Measurements from ENCODE around the gene HSF2BP.
"Not testable (repeated sequence)": the region's sequence is repeated elsewhere in the genome, so short reads cannot be mapped to it uniquely, and the experiment has no call there.

The HSF2BP gene

DNA sequence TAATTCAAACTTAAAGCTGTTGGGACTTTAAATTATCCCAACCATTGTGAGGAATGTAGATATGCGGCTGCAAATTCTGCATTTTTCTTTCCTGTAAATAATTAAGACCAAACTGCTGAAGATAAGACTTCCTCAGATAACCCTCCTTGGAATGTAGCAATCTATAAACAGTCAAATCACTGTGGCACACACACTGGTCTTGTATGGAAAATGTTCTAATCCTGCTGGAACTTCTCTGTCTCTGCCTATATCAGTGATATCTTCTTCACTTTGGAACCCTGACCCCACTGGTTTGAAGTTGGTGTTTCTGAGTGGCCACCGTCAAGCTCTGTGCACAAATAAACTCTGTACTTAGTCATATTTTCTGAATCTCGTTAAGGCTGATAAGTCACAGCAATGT, 32.9 kb downstream of the HSF2BP start:
- H3K4me3 ChIP-seq (ENCODE audit: low read length), result no peak overlapping the region
- no peaks in the 10 kb centered on the region for H3K9me3 ChIP-seq (replicated peaks; ENCODE audit: low read length)
- no peaks in the 10 kb centered on the region for H3K27me3 ChIP-seq (ENCODE audit: control insufficient read depth, insufficient read depth, low read length)
- no peaks in the 10 kb centered on the region for H3K4me1 ChIP-seq (ENCODE audit: control insufficient read depth, insufficient read depth, low read length)
- H3K4me2 ChIP-seq (ENCODE audit: low read length), result no peak overlapping the region
- no peak overlapping the region for H3K9ac ChIP-seq (ENCODE audit: low read depth, low read length)
- H3K36me3 ChIP-seq (ENCODE audit: insufficient read depth, low read length), result no peaks in the 10 kb centered on the region

GRCh38 chr21:43624339-43624738, 34.9 kb downstream of the HSF2BP start:
- no peak overlapping the region for H3K4me2 ChIP-seq (ENCODE audit: low read length)
- H3K9ac ChIP-seq (ENCODE audit: low read depth, low read length), result no peak overlapping the region
- H3K36me3 ChIP-seq (ENCODE audit: insufficient read depth, low read length), result no peaks in the 10 kb centered on the region
- no peak overlapping the region for H3K4me3 ChIP-seq (ENCODE audit: low read length)
- H3K27me3 ChIP-seq (ENCODE audit: control insufficient read depth, insufficient read depth, low read length), result no peaks in the 10 kb centered on the region
- no peaks in the 10 kb centered on the region for H3K4me1 ChIP-seq (ENCODE audit: control insufficient read depth, insufficient read depth, low read length)
- no peaks in the 10 kb centered on the region for H3K9me3 ChIP-seq (replicated peaks; ENCODE audit: low read length)

DNA sequence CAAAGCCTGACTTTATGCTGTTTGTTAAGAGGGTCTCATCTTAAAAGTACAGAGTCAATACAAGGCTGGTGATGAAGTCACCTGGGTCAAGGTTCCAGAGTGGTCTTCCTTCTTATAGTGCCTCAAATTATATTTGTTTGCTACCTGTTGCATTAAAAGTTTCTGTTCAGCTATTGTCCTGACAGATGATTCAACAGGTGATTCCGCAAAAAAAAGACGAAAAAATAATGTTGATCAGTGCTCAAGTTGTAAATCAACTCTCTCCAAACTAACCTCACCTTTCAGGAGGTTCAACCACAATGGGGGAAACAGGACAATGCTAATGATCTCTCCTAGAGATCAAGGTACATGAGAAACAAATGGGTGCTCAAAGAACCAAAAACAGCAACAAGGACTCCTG, 35.7 kb downstream of the HSF2BP start:
- no peaks in the 10 kb centered on the region for H3K4me1 ChIP-seq (ENCODE audit: control insufficient read depth, insufficient read depth, low read length)
- H3K9ac ChIP-seq (ENCODE audit: low read depth, low read length), result no peak overlapping the region
- no peak overlapping the region for H3K4me3 ChIP-seq (ENCODE audit: low read length)
- no peaks in the 10 kb centered on the region for H3K36me3 ChIP-seq (ENCODE audit: insufficient read depth, low read length)
- no peaks in the 10 kb centered on the region for H3K27me3 ChIP-seq (ENCODE audit: control insufficient read depth, insufficient read depth, low read length)
- no peak overlapping the region for H3K4me2 ChIP-seq (ENCODE audit: low read length)
- H3K9me3 ChIP-seq (replicated peaks; ENCODE audit: low read length), result no peaks in the 10 kb centered on the region

GRCh38 chr21:43622796-43623195, 36.5 kb downstream of the HSF2BP start:
- Histone ChIP-seq H3K9me3 (replicated peaks; ENCODE audit: low read length) (no peaks in the 10 kb centered on the region), H3K4me1 (ENCODE audit: control insufficient read depth, insufficient read depth, low read length) (no peaks in the 10 kb centered on the region), H3K36me3 (ENCODE audit: insufficient read depth, low read length) (no peaks in the 10 kb centered on the region), H3K4me3 (ENCODE audit: low read length) (no peak overlapping the region), H3K9ac (ENCODE audit: low read depth, low read length) (no peak overlapping the region), H3K4me2 (ENCODE audit: low read length) (no peak overlapping the region), H3K27me3 (ENCODE audit: control insufficient read depth, insufficient read depth, low read length) (no peaks in the 10 kb centered on the region)

- no peak overlapping the region for H3K4me3 ChIP-seq (ENCODE audit: low read length)
- no peaks in the 10 kb centered on the region for H3K36me3 ChIP-seq (ENCODE audit: insufficient read depth, low read length)
- no peak overlapping the region for H3K4me2 ChIP-seq (ENCODE audit: low read length)
- peaks cover 2% of the 10 kb centered on the region for H3K4me1 ChIP-seq (ENCODE audit: control insufficient read depth, insufficient read depth, low read length)
- no peak overlapping the region for H3K9ac ChIP-seq (ENCODE audit: low read depth, low read length)
- H3K9me3 ChIP-seq (replicated peaks; ENCODE audit: low read length), result no peaks in the 10 kb centered on the region
- no peaks in the 10 kb centered on the region for H3K27me3 ChIP-seq (ENCODE audit: control insufficient read depth, insufficient read depth, low read length)
These were observed 39.4 kb downstream of the HSF2BP start for GRCh38 chr21:43619856-43620255.

DNA sequence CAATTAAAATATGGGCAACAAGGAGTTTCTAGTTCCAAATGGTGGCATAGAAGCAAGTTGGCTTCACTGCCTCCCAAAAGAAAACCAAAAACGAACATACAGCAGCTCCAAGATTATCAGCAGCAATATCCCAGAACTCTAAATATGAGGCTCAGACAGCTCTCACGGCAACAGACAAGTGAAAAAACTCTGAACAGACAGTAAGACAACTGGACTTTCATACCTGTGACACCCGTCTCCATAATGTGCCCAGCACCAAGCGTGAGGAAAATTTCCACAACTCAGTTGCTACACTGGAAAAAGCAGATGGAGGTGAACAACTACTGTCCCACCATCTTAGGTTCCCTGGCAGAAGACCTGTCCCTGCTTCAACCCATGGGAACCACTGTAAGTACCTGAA, 39.9 kb downstream of the HSF2BP start:
- Histone ChIP-seq H3K9me3 (replicated peaks; ENCODE audit: low read length) (no peaks in the 10 kb centered on the region), H3K4me3 (ENCODE audit: low read length) (no peak overlapping the region), H3K4me1 (ENCODE audit: control insufficient read depth, insufficient read depth, low read length) (peaks cover 7% of the 10 kb centered on the region), H3K27me3 (ENCODE audit: control insufficient read depth, insufficient read depth, low read length) (no peaks in the 10 kb centered on the region), H3K9ac (ENCODE audit: low read depth, low read length) (no peak overlapping the region), H3K4me2 (ENCODE audit: low read length) (no peak overlapping the region), H3K36me3 (ENCODE audit: insufficient read depth, low read length) (no peaks in the 10 kb centered on the region)

DNA sequence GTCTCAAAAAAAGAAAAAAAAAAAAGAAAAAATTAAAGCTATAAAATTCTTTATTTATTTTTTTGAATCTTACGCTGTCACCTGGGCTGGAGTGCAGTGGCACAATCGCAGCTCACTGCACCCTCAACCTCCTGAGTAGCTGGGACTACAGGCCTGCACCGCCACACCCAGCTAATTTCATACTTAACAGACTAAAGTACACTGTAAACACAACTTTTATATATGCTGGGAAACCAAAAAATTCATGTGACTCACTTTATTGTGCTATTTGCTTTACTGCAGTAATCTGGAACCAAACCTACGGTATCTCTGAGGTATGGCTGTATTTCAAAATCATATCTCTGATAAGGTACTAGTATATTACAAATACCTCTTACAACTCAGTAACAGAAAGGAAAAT, 40.3 kb downstream of the HSF2BP start:
- no peak overlapping the region for H3K4me2 ChIP-seq (ENCODE audit: low read length)
- no peak overlapping the region for H3K4me3 ChIP-seq (ENCODE audit: low read length)
- no peak overlapping the region for H3K9ac ChIP-seq (ENCODE audit: low read depth, low read length)

GRCh38 chr21:43616861-43617260, 42.4 kb downstream of the HSF2BP start:
- not testable (repeated sequence) for H3K36me3 ChIP-seq (ENCODE audit: insufficient read depth, low read length); H3K27me3 ChIP-seq (ENCODE audit: control insufficient read depth, insufficient read depth, low read length); H3K9me3 ChIP-seq (replicated peaks; ENCODE audit: low read length); H3K4me2 ChIP-seq (ENCODE audit: low read length); H3K4me3 ChIP-seq (ENCODE audit: low read length); H3K9ac ChIP-seq (ENCODE audit: low read depth, low read length)
- peaks cover 22% of the 10 kb centered on the region for H3K4me1 ChIP-seq (ENCODE audit: control insufficient read depth, insufficient read depth, low read length)

More for the DNA sequence above, 40.3 kb downstream of the HSF2BP start:
- Histone ChIP-seq H3K9me3 (replicated peaks; ENCODE audit: low read length) (no peaks in the 10 kb centered on the region), H3K27me3 (ENCODE audit: control insufficient read depth, insufficient read depth, low read length) (no peaks in the 10 kb centered on the region), H3K36me3 (ENCODE audit: insufficient read depth, low read length) (no peaks in the 10 kb centered on the region), H3K4me1 (ENCODE audit: control insufficient read depth, insufficient read depth, low read length) (peaks cover 11% of the 10 kb centered on the region)

GRCh38 chr21:43614839-43615238, 44.4 kb downstream of the HSF2BP start:
- Histone ChIP-seq H3K4me3 (ENCODE audit: low read length) (no peak overlapping the region), H3K9ac (ENCODE audit: low read depth, low read length) (no peak overlapping the region), H3K9me3 (replicated peaks; ENCODE audit: low read length) (no peaks in the 10 kb centered on the region), H3K36me3 (ENCODE audit: insufficient read depth, low read length) (no peaks in the 10 kb centered on the region), H3K4me2 (ENCODE audit: low read length) (no peak overlapping the region), H3K4me1 (ENCODE audit: control insufficient read depth, insufficient read depth, low read length) (peaks cover 36% of the 10 kb centered on the region), H3K27me3 (ENCODE audit: control insufficient read depth, insufficient read depth, low read length) (no peaks in the 10 kb centered on the region)

GRCh38 chr21:43613755-43614638, 45.3 kb downstream of the HSF2BP start:
- peaks cover 44% of the 10 kb centered on the region for H3K4me1 ChIP-seq (ENCODE audit: control insufficient read depth, insufficient read depth, low read length)
- no peak overlapping the region for H3K4me3 ChIP-seq (ENCODE audit: low read length)
- H3K36me3 ChIP-seq (ENCODE audit: insufficient read depth, low read length), result no peaks in the 10 kb centered on the region
- H3K9me3 ChIP-seq (replicated peaks; ENCODE audit: low read length), result no peaks in the 10 kb centered on the region
- no peak overlapping the region for H3K9ac ChIP-seq (ENCODE audit: low read depth, low read length)
- H3K27me3 ChIP-seq (ENCODE audit: control insufficient read depth, insufficient read depth, low read length), result no peaks in the 10 kb centered on the region
- H3K4me2 ChIP-seq (ENCODE audit: low read length), result no peak overlapping the region

GRCh38 chr21:43611598-43612369, 47.5 kb downstream of the HSF2BP start:
- no peaks in the 10 kb centered on the region for H3K36me3 ChIP-seq (ENCODE audit: insufficient read depth, low read length)
- peak overlapping the region; percentile 41 for H3K4me2 ChIP-seq (ENCODE audit: low read length)
- no peak overlapping the region for H3K4me3 ChIP-seq (ENCODE audit: low read length)
- no peaks in the 10 kb centered on the region for H3K9me3 ChIP-seq (replicated peaks; ENCODE audit: low read length)
- peak overlapping the region; percentile 68 for H3K9ac ChIP-seq (ENCODE audit: low read depth, low read length)
- H3K27me3 ChIP-seq (ENCODE audit: control insufficient read depth, insufficient read depth, low read length), result no peaks in the 10 kb centered on the region
- H3K4me1 ChIP-seq (ENCODE audit: control insufficient read depth, insufficient read depth, low read length), result peaks cover 66% of the 10 kb centered on the region
